ENCODE data around the gene GIMD1.

GIMD1 gene

GRCh38 chr4:106315968-106316772, 52.4 kb downstream of the GIMD1 start, which contains the start of the genes AIMP1 and TBCK:
Gene AIMP1, plus strand, starts transcription at chr4:106316550. Its CDS starts 8,460 bp downstream, at chr4:106325010.
Gene TBCK, minus strand, starts transcription at chr4:106316209. Its CDS starts 7,249 bp downstream, at chr4:106308960.
- peak within 1 kb of the TSS; percentile 91 for H3K27ac ChIP-seq
- DNase-seq (ENCODE audit: low read depth, low spot score): peak; percentile 58

GRCh38 chr4:106315476-106315967, 53.1 kb downstream of the GIMD1 start:
- peak; percentile 78 for DNase-seq (ENCODE audit: low read depth, low spot score)
- peak overlapping the region; percentile 91 for H3K27ac ChIP-seq

GRCh38 chr4:106314960-106315359, 53.6 kb downstream of the GIMD1 start:
- DNase-seq (ENCODE audit: low read depth, low spot score): no peak
- H3K27ac ChIP-seq: peak overlapping the region; percentile 91

- no peak overlapping the region for H3K27ac ChIP-seq
- DNase-seq (ENCODE audit: low read depth, low spot score): no peak
These were observed 55.5 kb downstream of the GIMD1 start for GRCh38 chr4:106312997-106313522.

GRCh38 chr4:106312377-106312776, 56.2 kb downstream of the GIMD1 start:
- no peak overlapping the region for H3K27ac ChIP-seq
- DNase-seq (ENCODE audit: low read depth, low spot score): no peak

Data from epithelial cell of prostate (primary cell).